DMS114 treated with DMSO at 0.1 percent for 48 hours (cell line): ENCODE measurements around the gene PELO.

ENCODE experiments used
- DNase-seq: peaks from one replicate; lab custom pipeline; 2025; ENCODE audit not compliant: unreplicated experiment; lab: John Stamatoyannopoulos, UW

The PELO gene

GRCh38 chr5:52771343-52772039 lies 16.2 kb upstream of the PELO start:
- no peak for DNase-seq

- no peak for DNase-seq
Measured at GRCh38 chr5:52772668-52773067, 15.0 kb upstream of the PELO start.

- no peak for DNase-seq
Measured at GRCh38 chr5:52773342-52773741, 14.4 kb upstream of the PELO start.

- DNase-seq, result no peak
Measured at GRCh38 chr5:52774005-52774410, 13.7 kb upstream of the PELO start.

GRCh38 chr5:52776116-52776515 lies 11.6 kb upstream of the PELO start:
- no peak for DNase-seq

GRCh38 chr5:52777186-52777585 lies 10.5 kb upstream of the PELO start:
- DNase-seq, result no peak

- DNase-seq, result no peak
Measured at GRCh38 chr5:52778781-52779180, 8.9 kb upstream of the PELO start.

- no peak for DNase-seq
Measured at GRCh38 chr5:52779213-52779612, 8.5 kb upstream of the PELO start.

- no peak for DNase-seq
Measured at GRCh38 chr5:52783226-52783959, 4.3 kb upstream of the PELO start.

- DNase-seq, result no peak
Measured at GRCh38 chr5:52784737-52785136, 3.0 kb upstream of the PELO start.

GRCh38 chr5:52786391-52786790 lies 1.3 kb upstream of the PELO start:
- no peak for DNase-seq

- no peak for DNase-seq
Measured at GRCh38 chr5:52786949-52787599, 642 bp upstream of the PELO start.

- no peak for DNase-seq
Measured at GRCh38 chr5:52788505-52788821, 747 bp downstream of the PELO start.

GRCh38 chr5:52789378-52789777 lies 1.7 kb downstream of the PELO start:
- no peak for DNase-seq

GRCh38 chr5:52789851-52790250 lies 2.1 kb downstream of the PELO start:
- DNase-seq, result no peak

- no peak for DNase-seq
Measured at GRCh38 chr5:52791366-52791765, 3.6 kb downstream of the PELO start.

GRCh38 chr5:52794519-52794918 lies 6.8 kb downstream of the PELO start:
- no peak for DNase-seq

- DNase-seq, result no peak
Measured at GRCh38 chr5:52796031-52796430, 8.3 kb downstream of the PELO start.

GRCh38 chr5:52796516-52797103 lies 8.9 kb downstream of the PELO start:
- no peak for DNase-seq

- DNase-seq, result no peak
Measured at GRCh38 chr5:52798938-52799337, 11.2 kb downstream of the PELO start.

GRCh38 chr5:52799358-52799982 lies 11.8 kb downstream of the PELO start:
- peak; percentile 34 for DNase-seq
